T-cell (primary cell): ENCODE results near the gene FADS6. TPM values are rescaled to one million over a fixed set of nuclear protein-coding genes. Genes with fewer than 3 reads are reported as not detected.

Experiments
- ATAC-seq, 4 experiments: fragments of 200-7000 bp in 3 of 4; fragments of 150-1000 bp in 1 of 4; cut with Tn5 transposase; replicated peaks in 1 of 4; 1 replicate in 3 of 4; 2 replicates in 1 of 4; pipeline ENCODE4 v1.10.0; 2021; ENCODE audit warnings: moderate library complexity in 3 of 4, mild to moderate bottlenecking in 2 of 4, moderate number of reproducible peaks in 1 of 4
- CTCF ChIA-PET, 2 donors: fragments of 300-600 bp; sonication (Branson Sonifier 250); formaldehyde crosslinking; loops; one replicate each; lab custom pipeline; 2022; ENCODE audit warnings: antibody characterized with exemption in 2 of 2; lab: Charles Lee
- POLR2A ChIA-PET, 2 donors: fragments of 300-600 bp; sonication (Branson Sonifier 250); formaldehyde crosslinking; loops; one replicate each; lab custom pipeline; 2022; ENCODE audit warnings: antibody characterized with exemption in 2 of 2; lab: Charles Lee
- DNase-seq, 35 experiments: peaks; one replicate each; pipeline versions ENCODE4 v3.0.0 to v3.0.0-alpha.2; 2013 to 2023
- H3K27ac ChIP-seq: one replicate; pipeline ENCODE4 v1.5.1; 2013; ENCODE audit warnings: low read length
- H3K27me3 ChIP-seq, 2 experiments: replicated peaks in 1 of 2; 1 replicate in 1 of 2; 2 replicates in 1 of 2; pipeline versions ENCODE4 v1.6.1 to v1.7.0; 2013; ENCODE audit warnings: low read length in 1 of 2, mixed read lengths in 1 of 2; ENCODE audit not compliant: control insufficient read depth in 2 of 2, insufficient read depth in 2 of 2; ENCODE audit errors: extremely low read depth in 1 of 2
- H3K36me3 ChIP-seq, 2 donors: 1 replicate in 1 of 2; 2 replicates in 1 of 2; pipeline versions ENCODE4 v1.6.1 to v1.7.0; 2013; ENCODE audit warnings: low read length in 1 of 2; ENCODE audit not compliant: control insufficient read depth in 2 of 2, insufficient read depth in 1 of 2; ENCODE audit errors: extremely low read depth in 1 of 2
- H3K4me1 ChIP-seq, 2 experiments: 1 replicate in 1 of 2; 2 replicates in 1 of 2; pipeline versions ENCODE4 v1.6.1 to v1.7.0; 2013; ENCODE audit warnings: low read length in 2 of 2, mixed read lengths in 1 of 2; ENCODE audit not compliant: insufficient read depth in 2 of 2, control insufficient read depth in 1 of 2; ENCODE audit errors: extremely low read depth in 1 of 2
- H3K4me3 ChIP-seq, 2 donors: 1 replicate in 1 of 2; 2 replicates in 1 of 2; pipeline versions ENCODE4 v1.5.1 to v1.7.0; 2013; ENCODE audit warnings: mild to moderate bottlenecking in 2 of 2, low read length in 1 of 2, moderate library complexity in 1 of 2; ENCODE audit not compliant: control insufficient read depth in 1 of 2; ENCODE audit errors: extremely low read depth in 1 of 2
- H3K9me3 ChIP-seq: 2 replicates; pipeline ENCODE4 v1.7.0; 2013
- H3K27ac Mint-ChIP-seq, 2 donors: one replicate each; pipeline ENCODE4 v1.8.0; 2020 to 2021; ENCODE audit warnings: mild to moderate bottlenecking in 2 of 2, mixed read lengths in 2 of 2
- H3K27me3 Mint-ChIP-seq, 2 donors: one replicate each; pipeline ENCODE4 v1.8.0; 2021 to 2022; ENCODE audit warnings: mixed read lengths in 2 of 2
- H3K36me3 Mint-ChIP-seq: one replicate; pipeline ENCODE4 v1.8.0; 2021; ENCODE audit warnings: mixed read lengths
- H3K4me1 Mint-ChIP-seq, 3 donors: one replicate each; pipeline ENCODE4 v1.8.0; 2020 to 2022; ENCODE audit warnings: mixed read lengths in 3 of 3, mild to moderate bottlenecking in 1 of 3
- H3K4me3 Mint-ChIP-seq, 3 donors: one replicate each; pipeline ENCODE4 v1.8.0; 2020 to 2022; ENCODE audit warnings: mild to moderate bottlenecking in 3 of 3, mixed read lengths in 3 of 3, moderate library complexity in 3 of 3
- H3K9me3 Mint-ChIP-seq, 3 donors: one replicate each; pipeline ENCODE4 v1.8.0; 2020 to 2022; ENCODE audit warnings: mixed read lengths in 3 of 3
- WGBS: methylation state at CpG from one replicate; pipeline ENCODE4 v1.1.5; 2013; ENCODE audit warnings: missing lambda C conversion rate; ENCODE audit not compliant: insufficient coverage; 5-methylcytosine and 5-hydroxymethylcytosine counted together
- total RNA-seq, 35 experiments: library from RNA in 6 of 35; stranded (reverse) in 6 of 35; fragments of 120-200 nt in 1 of 35; gene quantifications; one replicate each; pipeline versions ENCODE4 v1.2.1 to v1.2.4 and lab custom pipeline; 2013 to 2026

FADS6 gene
- total RNA-seq, 5 donors from 2014 or later (not counting 1 experiment from before 2014, with no cell fraction given), result not detected

- Mint-ChIP-seq H3K27me3 (peaks cover 42 to 72% of the 10 kb centered on the region in 2 donors), H3K4me3 (no peak overlapping the region), H3K27ac (no peak overlapping the region), H3K36me3 (no peaks in the 10 kb centered on the region), H3K9me3 (no peaks in the 10 kb centered on the region), H3K4me1 (peaks cover 14 to 20% (median 14%) of the 10 kb centered on the region in 3 donors)
- Histone ChIP-seq H3K9me3 (no peaks in the 10 kb centered on the region), H3K4me1 (peaks cover 2 to 31% of the 10 kb centered on the region in 2 experiments), H3K27me3 (peaks cover 7 to 98% of the 10 kb centered on the region in 2 experiments), H3K36me3 (no peaks in the 10 kb centered on the region), H3K27ac (no peak overlapping the region), H3K4me3 (no peak overlapping the region)
- DNase-seq (no peak), ATAC-seq (no peak)
- 79% methylated on average over 14 of the region's 19 CpGs for WGBS
- ChIA-PET CTCF (no interaction called here), POLR2A (no interaction called here)
These were observed 27.7 kb upstream of the FADS6 start for GRCh38 chr17:74921026-74921681.

GRCh38 chr17:74920642-74921025, 27.2 kb upstream of the FADS6 start:
- H3K27me3 ChIP-seq, result peaks cover 7 to 96% of the 10 kb centered on the region in 2 experiments
- CTCF ChIA-PET, result no interaction called here
- peaks cover 2 to 31% of the 10 kb centered on the region in 2 experiments for H3K4me1 ChIP-seq
- no peak for ATAC-seq
- no peak overlapping the region for H3K27ac ChIP-seq
- Mint-ChIP-seq H3K36me3 (no peaks in the 10 kb centered on the region), H3K4me1 (peaks cover 14 to 20% (median 14%) of the 10 kb centered on the region in 3 donors), H3K27me3 (peaks cover 41 to 69% of the 10 kb centered on the region in 2 donors), H3K9me3 (no peaks in the 10 kb centered on the region), H3K4me3 (no peak overlapping the region), H3K27ac (no peak overlapping the region)
- no peak overlapping the region for H3K4me3 ChIP-seq
- DNase-seq, result no peak
- WGBS, result 48% methylated on average over 2 of the region's 6 CpGs
- POLR2A ChIA-PET, result no interaction called here
- H3K36me3 ChIP-seq, result no peaks in the 10 kb centered on the region
- H3K9me3 ChIP-seq, result no peaks in the 10 kb centered on the region

DNA sequence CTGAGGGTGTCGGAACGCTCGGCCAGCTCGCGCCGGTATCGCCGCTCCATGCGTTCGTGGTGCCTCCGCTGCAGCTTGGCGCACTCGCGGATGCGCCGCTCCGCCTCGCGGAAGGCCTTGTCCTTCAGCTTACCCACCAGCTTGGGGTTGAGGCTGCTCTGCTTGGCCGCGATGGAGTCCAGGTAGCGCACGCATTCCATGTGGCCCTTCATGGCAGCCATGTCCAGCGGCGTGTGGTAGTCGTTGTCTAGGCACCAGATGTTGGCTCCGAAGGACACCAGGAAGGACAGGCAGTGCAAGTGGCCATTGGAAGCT, 26.8 kb upstream of the FADS6 start:
- no peaks in the 10 kb centered on the region for H3K36me3 Mint-ChIP-seq
- POLR2A ChIA-PET, result no interaction called here
- no peak for ATAC-seq

DNA sequence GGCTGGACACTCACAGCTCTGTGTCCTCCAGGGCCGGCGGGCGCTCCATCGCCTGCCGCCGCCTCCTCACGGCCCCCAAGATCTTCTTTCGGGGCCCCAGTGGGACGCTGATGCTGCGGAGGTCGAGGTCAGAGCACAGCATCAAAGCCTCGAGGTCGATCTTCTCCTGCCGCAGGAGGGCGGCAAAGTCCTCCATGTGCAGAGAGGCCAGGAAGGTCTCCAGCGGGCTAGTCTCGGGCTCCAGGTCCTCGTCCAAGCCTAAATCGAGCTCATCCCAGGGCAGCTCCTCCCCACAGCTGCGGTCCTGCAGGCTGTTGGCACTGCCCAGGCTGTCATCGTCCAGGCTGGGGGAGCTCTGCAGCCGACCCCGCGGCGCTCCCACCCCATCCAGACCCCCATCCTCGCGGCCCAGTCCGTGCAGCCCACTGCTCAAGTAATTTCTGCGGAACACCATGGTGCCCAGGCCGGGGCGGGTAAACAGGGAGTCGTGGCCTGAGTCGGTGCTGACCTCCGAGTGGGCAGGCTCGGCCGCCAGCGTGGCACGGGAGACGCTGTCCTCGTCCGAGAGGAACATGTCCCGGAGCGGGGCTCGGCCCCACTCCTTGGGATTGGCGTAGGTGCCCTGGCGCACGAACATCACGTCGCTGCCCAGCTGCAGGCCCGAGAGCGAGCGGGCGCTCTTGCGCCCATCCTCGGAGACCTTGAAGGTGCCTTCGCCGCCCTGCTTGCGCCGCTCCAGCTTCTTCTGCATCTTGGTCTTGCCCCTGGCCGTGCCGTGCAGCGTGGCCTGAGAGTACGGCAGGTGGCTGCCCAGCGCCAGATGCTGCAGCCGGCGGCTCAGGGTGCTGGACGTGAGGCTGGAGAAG, 26.2 kb upstream of the FADS6 start:
- POLR2A ChIA-PET, result no interaction called here
- H3K27me3 Mint-ChIP-seq, result peaks cover 31 to 59% of the 10 kb centered on the region in 2 donors
- 64% methylated on average over 64 of the region's 67 CpGs for WGBS

More for the DNA sequence above, 26.8 kb upstream of the FADS6 start:
- no peak overlapping the region for H3K4me3 Mint-ChIP-seq
- CTCF ChIA-PET, result no interaction called here
- H3K9me3 ChIP-seq, result no peaks in the 10 kb centered on the region
- H3K27ac Mint-ChIP-seq, result no peak overlapping the region
- peaks cover 37 to 65% of the 10 kb centered on the region in 2 donors for H3K27me3 Mint-ChIP-seq
- DNase-seq, result no peak
- peaks cover 14 to 17% (median 14%) of the 10 kb centered on the region in 3 donors for H3K4me1 Mint-ChIP-seq
- WGBS, result 65% methylated on average over 27 of the region's 27 CpGs
- no peaks in the 10 kb centered on the region for H3K36me3 ChIP-seq
- H3K27me3 ChIP-seq, result peaks cover 7 to 96% of the 10 kb centered on the region in 2 experiments
- H3K27ac ChIP-seq, result no peak overlapping the region
- H3K4me1 ChIP-seq, result peaks cover 2 to 31% of the 10 kb centered on the region in 2 experiments
- H3K9me3 Mint-ChIP-seq, result no peaks in the 10 kb centered on the region
- H3K4me3 ChIP-seq, result no peak overlapping the region

GRCh38 chr17:74918906-74919305, 25.5 kb upstream of the FADS6 start:
- Mint-ChIP-seq H3K4me1 (peaks cover 6 to 11% (median 8%) of the 10 kb centered on the region in 3 donors), H3K36me3 (no peaks in the 10 kb centered on the region), H3K27me3 (peaks cover 27 to 55% of the 10 kb centered on the region in 2 donors), H3K9me3 (no peaks in the 10 kb centered on the region), H3K4me3 (no peak overlapping the region), H3K27ac (no peak overlapping the region)
- Histone ChIP-seq H3K4me1 (peaks cover 2 to 22% of the 10 kb centered on the region in 2 experiments), H3K4me3 (no peak overlapping the region), H3K27me3 (peaks cover 5 to 88% of the 10 kb centered on the region in 2 experiments), H3K9me3 (no peaks in the 10 kb centered on the region), H3K27ac (no peak overlapping the region), H3K36me3 (no peaks in the 10 kb centered on the region)
- CTCF ChIA-PET, result interaction anchor here in 1 of 2 donors (0.7 to 1.1 kb wide), 2 partner anchors 46 to 124 kb away, joined by 3 to 4 read pairs; no protein-coding TSS in a partner anchor
- POLR2A ChIA-PET, result no interaction called here
- ATAC-seq (no peak), DNase-seq (no peak)
- 100% methylated on average over 1 of the region's 5 CpGs for WGBS

More for the DNA sequence above, 26.2 kb upstream of the FADS6 start:
- Mint-ChIP-seq H3K27ac (no peak overlapping the region), H3K4me3 (peak overlapping the region in 1 of 3 donors; percentile 29), H3K36me3 (no peaks in the 10 kb centered on the region), H3K4me1 (peaks cover 12 to 15% (median 13%) of the 10 kb centered on the region in 3 donors), H3K9me3 (no peaks in the 10 kb centered on the region)
- peaks cover 2 to 29% of the 10 kb centered on the region in 2 experiments for H3K4me1 ChIP-seq
- H3K27me3 ChIP-seq, result peaks cover 5 to 96% of the 10 kb centered on the region in 2 experiments
- H3K4me3 ChIP-seq, result no peak overlapping the region
- peak in 1 of 35 experiments; percentile 20 for DNase-seq
- no peaks in the 10 kb centered on the region for H3K9me3 ChIP-seq
- no peak overlapping the region for H3K27ac ChIP-seq
- no peaks in the 10 kb centered on the region for H3K36me3 ChIP-seq
- CTCF ChIA-PET, result interaction anchor here in 1 of 2 donors (1.1 kb wide), 1 partner anchor 123 kb away, joined by 3 read pairs; no protein-coding TSS in a partner anchor
- ATAC-seq, result no peak

- H3K4me1 ChIP-seq, result peaks cover 0 to 7% of the 10 kb centered on the region in 2 experiments
- H3K27ac ChIP-seq, result no peak overlapping the region
- Mint-ChIP-seq H3K27me3 (peaks cover 24 to 49% of the 10 kb centered on the region in 2 donors), H3K36me3 (no peaks in the 10 kb centered on the region), H3K9me3 (no peaks in the 10 kb centered on the region), H3K4me1 (peaks cover 1 to 2% (median 2%) of the 10 kb centered on the region in 3 donors), H3K27ac (no peak overlapping the region), H3K4me3 (no peak overlapping the region)
- peaks cover 2 to 74% of the 10 kb centered on the region in 2 experiments for H3K27me3 ChIP-seq
- DNase-seq (no peak), ATAC-seq (no peak)
- H3K36me3 ChIP-seq, result no peaks in the 10 kb centered on the region
- ChIA-PET CTCF (no interaction called here), POLR2A (no interaction called here)
- H3K4me3 ChIP-seq, result no peak overlapping the region
- no peaks in the 10 kb centered on the region for H3K9me3 ChIP-seq
- WGBS, result 91% methylated on average over 1 of the region's 10 CpGs
These were observed 24.0 kb upstream of the FADS6 start for GRCh38 chr17:74917430-74917829.
